Measurements from ENCODE around the gene MPND.

DNA sequence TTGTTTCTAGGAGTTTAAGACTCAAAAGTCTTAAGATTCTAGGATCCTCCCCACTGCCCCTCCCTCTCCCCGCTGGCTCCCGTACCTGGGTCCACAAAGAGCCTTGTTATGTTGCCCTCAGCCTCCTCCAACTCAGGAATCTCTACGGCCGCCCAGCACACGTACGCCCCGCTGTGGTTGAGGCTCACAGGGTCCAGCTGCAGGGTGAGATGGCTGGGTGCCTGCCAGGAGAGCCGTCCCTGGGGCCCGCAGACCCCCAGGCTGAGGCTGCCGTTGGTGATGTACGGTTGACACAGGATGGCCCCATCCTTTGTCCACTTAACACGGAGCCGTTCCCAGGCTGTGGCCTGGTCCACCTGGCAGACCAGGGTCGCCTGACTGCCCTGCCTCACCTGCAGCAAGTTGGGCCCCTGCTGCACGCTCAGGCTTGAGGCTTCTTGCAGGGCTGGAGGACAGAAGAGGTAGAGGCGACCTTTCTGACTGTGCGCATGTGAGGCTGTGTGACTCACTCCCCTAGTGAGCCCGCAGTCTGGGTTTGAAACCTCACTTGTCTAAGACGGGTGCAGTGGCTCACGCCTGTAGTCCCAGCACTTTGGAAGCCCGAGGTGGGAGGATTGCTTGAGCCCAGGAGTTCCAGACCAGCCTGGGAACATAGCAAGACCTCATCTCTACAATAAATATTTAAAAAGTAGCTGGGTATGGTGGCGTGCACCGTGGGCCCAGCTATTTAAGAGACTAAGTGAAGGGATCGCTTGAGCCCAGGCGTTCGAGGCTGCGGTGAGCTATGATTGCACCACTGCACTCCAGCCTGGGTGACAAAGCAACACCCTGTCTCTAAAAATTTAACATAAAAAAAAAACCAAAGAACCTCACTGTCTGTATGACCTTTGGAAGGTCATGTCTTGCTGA lies 45.2 kb upstream of the MPND start:
- no peak for TF ChIP-seq GATA2 (IDR thresholded peaks at IDR 0.05; ENCODE audit: low read depth, low read length)
- TF ChIP-seq GATA3 (IDR thresholded peaks at IDR 0.05; ENCODE audit: low read depth, low read length) = no peak
